ENCODE measurements around the gene FGD6.
"Not testable (repeated sequence)": the region's sequence is repeated elsewhere in the genome, so short reads cannot be mapped to it uniquely, and the experiment has no call there.

Gene FGD6

DNA sequence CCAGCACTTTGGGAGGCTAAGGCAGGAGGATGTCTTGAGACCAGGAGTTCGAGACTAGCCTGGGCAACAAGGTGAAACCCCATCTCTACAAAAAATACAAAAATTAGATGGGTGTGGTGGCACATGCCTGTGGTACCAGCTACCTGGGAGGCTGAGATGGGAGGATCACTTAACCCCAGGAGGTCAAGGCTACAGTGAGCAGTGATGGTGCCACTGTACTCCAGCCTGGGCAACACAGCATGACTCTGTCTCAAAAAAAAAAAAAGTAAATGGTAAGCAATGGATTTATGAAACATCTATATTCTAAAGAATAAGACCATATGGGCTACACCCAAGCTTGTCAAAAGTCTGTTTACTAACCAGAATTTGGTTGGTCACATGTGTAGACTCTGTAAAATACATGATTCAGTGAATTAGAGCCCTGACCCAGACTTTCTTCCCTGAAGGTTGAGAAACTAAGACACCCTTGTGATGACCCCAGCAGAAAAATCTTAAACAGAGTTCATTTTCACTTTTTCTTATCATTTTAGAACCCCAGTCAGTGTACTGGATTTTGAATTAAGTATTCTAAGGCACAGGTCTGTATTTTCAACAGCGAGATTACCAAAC is 12.1 kb downstream of the FGD6 start:
- no peak for DNase-seq (ENCODE audit: low read depth)

DNA sequence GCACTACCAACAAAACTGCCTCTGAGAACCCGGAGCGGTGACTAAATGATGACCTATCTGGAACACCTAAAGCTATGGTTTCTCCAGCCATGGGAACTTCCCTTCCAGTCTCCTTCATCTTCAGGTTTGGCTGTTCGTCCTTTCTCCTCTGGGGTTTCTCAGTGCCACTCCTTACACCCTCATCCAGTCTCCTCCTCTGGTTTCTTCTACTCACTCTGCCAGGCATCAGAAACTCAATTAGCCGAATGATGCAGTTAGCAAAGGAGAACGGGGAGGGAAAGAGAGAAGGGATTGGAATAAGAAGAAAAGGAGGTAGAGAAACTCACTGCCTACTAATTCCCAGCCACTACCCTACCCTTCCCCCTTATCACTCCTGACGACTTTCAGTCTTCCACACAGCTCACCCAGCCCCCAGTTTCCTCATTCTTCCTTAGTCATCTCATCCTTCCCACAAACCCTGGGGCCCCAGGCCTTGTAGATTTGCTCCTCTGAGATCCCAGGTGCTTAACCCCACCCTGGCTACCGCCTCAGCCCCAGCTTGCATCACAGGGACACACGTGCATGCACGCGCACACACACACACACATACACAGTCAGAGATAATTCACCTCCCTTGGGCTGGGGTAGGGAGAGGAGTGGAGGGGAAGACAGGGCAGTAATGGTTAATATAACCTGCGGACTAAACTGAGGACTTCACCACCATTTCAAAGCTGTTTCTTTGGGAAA is 13.0 kb downstream of the FGD6 start:
- DNase-seq (ENCODE audit: low read depth), result no peak

DNA sequence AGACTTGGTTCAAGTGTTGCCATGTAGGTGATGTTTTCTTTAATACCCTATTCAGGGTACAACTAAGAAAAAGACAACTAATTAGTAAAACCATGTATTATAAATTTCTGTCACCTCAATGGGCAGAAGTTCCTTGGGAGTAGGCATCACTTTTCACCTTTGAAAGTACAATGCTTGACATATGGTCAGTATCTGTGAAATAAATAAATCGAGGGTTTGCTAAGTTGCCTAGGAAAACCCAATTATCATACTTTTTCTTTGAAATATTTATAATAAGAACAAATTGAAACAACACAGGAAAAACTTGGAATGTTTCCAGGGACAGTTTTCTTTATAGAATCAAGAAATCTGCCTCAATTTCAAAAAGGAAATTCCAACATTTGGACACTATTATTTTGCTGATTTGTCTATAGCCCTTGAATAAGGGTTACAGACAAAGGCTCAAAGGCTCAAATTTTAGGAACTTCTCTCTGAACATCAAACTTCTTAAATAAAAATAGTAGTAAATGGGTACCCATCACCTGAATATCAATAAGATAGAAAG is 13.7 kb downstream of the FGD6 start:
- DNase-seq (ENCODE audit: low read depth), result no peak

DNA sequence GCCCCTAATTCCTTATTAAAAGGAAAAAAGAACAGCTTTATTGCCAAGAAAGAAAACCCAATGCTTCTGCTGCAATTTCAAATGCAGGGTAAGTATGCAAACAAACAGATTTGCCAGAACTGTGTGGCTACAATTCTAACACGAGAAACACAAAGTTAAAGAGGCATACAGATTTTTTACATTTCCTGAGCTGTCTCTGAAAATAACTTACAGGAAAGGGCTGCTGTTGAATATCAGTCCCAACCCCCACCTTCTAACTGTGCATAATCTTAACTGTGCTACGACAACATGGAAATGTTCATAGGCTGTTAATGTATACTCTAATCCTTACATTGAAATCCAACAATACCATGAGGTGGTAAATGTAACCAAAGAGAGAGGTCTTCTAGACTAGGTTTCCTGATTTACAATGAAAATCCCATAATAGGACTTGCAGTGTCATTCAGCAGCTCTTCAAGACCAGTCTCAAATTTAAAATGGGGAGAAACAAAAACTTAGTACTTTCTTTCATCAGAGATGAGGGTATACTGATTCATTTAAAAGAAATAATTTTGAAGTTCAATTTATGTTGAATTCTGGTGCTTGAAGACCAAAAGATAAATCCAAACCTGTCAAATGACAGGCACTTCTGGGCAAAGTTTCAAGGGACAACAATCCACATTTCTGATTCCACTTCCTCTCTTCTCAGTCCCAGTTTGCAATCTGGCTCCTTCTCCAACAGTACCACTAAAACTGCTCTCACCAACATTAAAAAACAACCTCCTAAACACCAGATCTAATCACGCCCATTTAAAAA is 14.4 kb downstream of the FGD6 start:
- DNase-seq (ENCODE audit: low read depth), result no peak

DNA sequence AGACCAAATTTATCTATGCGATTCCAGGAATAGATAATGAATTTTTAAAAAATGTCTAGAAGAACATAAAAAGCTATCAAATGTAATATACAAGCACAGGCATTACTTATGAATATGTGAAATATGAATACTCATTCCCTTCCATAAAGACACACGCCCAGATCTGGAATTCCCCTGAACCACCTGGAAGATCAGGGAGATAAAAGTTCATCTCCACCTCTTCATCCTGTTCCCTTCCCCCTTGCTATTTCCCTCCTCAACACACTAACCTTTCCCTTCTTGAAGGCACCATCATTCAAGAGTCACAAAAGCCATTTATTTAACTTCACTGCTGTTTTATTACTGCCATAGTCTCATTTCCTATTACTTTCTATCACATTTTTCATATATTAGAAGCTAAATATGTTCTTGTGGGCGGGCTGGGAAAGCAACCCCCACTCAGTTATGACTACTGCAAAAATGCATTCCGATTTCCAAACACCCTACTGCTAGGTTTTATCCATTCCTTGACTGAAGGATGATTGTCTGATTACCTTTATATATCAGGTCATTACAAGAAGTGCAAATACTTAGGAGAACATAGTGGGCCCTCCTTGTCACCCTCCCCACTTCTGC is 16.1 kb downstream of the FGD6 start:
- no peak for DNase-seq (ENCODE audit: low read depth)

DNA sequence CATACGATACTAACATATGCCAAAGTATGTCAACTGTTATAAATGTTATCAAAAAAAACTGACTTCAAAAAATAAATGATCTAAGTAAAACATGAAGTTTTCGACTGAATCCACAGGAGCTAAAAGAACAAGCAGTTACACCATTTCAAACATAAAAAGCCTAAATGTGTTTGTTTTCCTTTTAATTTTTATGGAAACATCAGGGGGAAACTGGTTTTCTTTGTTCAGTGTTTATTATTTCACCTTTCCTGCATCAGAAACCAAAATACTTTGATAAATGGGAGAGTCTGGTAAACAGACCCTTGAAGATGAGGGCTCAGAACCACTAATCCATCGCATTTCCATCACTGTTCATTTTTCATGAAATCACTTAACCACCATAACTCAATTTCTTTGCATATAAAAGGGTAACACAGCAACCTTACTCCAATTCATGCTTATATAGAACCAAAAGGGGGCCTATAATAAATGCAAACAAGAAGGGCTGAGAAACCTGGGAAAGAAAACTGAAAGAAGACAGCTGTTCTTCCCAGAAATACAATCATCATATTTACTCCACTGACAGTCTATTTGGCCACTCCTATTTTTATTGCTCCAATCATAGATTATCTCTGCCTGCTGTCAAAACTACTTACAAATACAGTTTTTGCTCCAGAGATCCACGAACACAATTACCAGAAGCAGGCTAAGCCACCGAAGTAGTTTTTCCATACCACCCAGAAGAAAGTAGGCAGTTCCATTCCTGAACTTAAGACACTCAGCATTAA is 17.0 kb downstream of the FGD6 start:
- no peak for DNase-seq (ENCODE audit: low read depth)

DNA sequence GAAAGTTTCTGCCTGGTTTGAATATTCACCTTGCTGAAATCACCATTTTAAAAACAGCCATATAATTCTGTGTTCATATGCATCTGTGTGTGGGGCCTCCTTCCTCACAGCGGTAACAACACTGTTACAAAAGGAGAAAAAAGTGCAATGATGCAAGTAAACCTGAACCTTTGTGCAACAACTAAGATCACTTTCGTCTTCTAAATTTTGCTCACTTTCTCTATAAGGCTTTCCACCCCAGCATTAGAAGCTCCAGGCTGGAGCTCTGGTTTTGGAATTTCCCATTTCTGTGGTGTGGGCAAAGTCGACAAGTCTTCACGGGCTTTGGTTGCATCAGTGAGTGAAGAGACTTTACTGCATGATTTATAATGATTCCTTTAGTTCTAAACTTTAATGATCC is 18.4 kb downstream of the FGD6 start:
- no peak for DNase-seq (ENCODE audit: low read depth)

DNA sequence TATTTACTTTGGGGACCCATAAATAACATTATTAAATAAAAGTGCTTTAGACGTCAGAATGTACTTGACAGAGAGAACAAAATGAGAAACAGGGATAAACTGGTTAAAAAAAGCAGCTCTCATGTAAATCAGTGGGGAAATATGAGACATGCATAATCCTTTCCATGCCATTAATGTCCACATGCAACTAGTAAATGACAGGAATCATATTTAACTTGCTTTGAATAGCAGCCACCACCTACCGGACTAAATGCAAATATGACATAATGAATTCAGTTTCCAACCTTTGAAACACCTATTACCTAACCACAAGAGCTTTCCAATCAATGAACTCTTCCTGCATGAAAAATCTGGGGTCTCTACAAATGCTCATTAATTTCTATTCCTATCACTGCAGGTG is 19.6 kb downstream of the FGD6 start:
- DNase-seq (ENCODE audit: low read depth), result no peak

DNA sequence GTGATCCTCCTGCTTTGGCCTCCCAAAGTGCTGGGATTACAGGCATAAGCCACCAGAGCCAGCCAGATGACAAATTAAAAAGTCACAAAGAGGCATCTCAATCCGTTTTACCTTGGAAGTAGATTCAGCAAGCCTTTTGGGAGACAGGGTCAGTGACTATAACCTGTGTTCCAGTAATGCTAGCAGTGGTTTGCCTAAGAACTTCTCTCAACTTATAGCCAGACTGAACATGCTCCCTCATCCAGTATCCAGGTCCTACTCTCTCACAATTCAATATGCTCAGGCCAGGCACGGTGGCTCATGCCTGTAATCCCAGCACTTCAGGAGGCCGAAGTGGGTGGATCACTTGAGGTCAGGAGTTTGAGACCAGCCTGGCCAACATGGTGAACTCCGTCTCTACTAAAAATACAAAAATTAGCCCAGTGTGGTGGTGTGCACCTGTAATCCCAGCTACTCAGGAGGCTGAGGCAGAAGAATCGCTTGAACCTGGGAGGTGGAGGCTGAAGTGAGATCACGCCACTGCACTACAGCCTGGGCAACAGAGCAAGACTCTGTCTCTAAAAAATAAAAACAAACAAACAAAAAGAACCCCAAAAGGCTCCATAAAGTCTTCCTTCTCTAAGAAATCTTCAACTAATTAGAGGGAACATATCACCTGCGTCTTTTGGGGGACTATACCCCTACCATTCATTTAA is 20.2 kb downstream of the FGD6 start:
- DNase-seq (ENCODE audit: low read depth), result not testable (repeated sequence)

DNA sequence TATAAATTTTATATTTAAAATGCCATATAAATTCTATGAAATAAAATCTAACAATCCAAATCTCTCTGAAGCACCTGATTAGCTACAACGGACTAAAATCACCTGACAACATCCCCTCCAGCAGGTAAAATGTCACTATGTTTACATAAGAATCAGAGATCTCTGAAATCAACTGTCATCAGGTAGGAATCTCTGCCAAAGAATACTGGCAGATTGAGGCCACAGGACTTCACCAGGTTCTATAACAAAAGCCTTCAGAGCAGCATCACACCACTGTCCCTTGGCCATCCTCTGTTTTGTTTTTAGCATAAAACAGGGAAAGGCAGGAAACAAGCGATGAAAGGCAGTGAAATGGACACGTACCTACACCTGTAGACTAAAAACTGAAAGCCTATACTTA is 22.1 kb downstream of the FGD6 start:
- no peak for DNase-seq (ENCODE audit: low read depth)

DNA sequence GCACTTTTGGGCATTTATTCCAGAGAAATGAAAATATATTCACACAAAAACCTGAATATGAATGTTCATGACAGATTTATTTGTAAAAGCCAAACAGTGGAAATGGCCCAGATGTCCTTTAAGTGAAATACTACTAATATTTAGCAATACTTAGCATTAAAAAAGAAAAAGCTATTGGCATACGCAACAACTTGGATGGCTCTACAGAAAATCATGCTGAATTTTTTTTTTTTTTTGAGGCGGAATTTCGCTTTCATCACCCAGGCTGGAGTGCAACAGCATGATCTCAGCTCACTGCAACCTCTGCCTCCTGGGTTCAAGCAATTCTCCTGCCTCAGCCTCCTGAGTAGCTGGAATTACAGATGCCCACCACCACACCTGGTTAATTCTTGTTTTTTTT is 24.1 kb downstream of the FGD6 start:
- no peak for DNase-seq (ENCODE audit: low read depth)

DNA sequence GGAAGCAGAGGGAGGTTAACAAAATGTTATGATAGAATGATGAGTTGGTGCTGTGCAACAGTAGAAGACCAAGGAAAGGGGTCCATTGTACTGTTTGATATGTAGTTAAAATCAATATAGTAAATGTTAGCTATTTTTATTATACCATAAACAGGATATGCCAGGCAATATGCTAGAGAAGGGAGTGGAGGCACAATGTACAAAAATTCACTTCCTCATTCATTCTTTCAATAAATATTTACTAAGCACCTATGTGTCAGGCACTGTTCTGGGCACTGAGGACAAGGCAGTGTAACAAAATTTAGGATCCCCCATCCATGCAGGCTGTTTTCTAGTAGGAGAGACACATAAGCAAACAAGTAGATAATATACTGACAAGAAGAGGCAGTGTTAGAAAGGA is 25.0 kb downstream of the FGD6 start:
- no peak for DNase-seq (ENCODE audit: low read depth)

DNA sequence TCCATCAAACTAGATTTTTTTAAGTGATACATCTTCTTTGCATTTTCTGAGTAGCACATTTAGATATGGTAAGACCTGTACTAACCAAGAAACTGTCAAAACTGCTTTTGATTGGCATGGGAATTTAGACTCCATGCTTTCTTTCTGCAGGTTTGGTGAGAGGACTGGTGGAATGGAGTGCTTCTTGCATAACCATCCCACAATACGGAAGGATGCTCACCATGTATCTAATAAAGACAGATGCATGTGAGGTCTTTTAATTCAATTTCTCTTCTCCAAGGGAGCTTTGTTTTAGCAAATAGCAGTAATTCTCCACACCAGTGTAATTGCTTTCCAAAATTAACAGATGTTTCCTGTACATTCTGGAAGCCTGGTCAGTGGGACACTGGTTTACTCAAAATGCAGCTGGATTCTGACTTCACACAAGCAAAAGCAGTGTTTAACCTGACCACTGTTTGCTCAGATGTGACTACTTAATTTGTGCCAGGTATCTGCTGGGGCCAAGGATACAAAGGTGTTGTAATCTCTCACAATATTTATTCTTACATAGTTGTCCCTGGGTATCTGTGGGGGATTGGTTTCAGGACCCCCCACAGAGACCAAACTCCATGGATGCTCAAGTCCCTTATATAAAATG is 26.1 kb downstream of the FGD6 start:
- no peak for DNase-seq (ENCODE audit: low read depth)

DNA sequence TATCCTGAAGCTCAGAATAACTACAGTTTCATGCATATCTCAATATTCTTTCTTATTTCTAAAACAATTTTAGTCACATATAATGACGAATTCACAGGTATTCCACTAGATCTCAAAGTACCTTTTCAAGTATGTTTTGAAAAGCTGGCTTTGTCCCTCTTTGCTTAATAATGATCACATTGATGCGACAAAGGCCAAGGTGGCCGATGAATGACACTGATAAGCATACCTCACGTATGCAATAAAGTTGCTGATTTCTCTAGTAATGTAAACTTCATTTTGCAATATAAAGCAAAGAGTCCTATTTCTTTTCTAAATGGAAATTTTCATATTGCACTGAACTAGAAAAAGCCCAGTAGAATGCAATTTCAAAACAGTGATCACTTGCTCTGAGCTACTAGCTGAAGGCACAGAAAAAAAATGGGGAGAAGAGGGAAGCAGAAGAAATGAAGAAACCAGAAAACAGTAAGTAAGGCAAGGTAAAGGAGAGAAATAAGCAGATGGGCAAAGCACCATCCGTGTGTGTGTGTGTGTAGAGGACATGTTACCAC is 29.3 kb downstream of the FGD6 start:
- no peak for DNase-seq (ENCODE audit: low read depth)

DNA sequence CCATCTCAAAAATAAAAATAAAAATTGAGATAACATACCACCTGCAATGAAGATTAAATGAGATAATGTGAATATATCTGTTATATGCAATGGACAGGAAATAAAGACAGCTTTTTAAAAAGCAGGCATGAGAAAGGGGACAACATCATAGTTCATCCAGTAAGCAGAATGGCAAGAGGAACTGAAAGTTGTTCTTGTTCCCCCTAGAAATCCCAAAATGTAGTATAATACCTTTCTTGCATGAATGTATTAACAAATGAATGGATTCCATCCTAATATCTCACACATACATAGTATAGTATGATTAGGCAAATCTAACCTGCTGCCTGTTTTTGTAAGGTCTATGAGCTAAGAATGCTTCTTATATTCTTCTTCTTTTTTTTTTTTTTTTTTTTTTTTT is 31.4 kb downstream of the FGD6 start:
- no peak for DNase-seq (ENCODE audit: low read depth)

DNA sequence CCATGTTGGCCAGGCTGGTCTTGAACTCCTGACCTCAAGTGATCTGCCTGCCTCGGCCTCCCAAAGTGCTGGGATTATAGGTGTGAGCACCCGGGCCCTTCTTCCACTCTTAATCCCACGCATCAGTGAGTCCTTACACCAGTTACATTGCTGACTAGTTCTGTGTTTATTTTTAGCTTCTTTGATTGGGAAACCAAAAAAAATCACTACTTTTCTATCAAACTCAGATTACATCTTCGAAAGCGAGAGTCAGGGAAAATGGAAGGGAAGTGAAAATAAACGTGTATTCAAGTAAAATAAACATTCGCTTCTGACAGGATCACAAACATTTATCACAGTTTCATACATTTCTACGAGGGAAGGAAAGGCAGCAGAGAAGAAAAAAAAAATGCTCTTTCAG is 32.2 kb downstream of the FGD6 start:
- DNase-seq (ENCODE audit: low read depth), result no peak

DNA sequence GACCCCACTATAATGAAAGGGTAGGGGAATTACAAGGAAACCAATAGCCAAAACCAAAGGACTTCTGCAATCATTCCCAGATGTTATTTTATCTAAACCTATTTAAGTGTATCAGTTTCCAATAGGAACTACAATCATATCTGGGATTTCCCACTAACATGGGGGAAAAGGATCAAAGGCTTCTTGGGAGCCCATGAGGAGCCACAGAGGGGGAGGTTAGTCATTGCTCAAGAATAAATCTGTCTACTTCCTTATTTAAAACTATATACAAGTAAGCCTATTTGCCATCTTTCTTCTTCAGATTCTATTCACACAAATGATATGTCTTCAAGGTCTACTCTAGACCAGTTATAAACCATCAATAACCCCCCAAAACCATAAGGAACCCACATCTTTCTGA is 33.1 kb downstream of the FGD6 start:
- DNase-seq (ENCODE audit: low read depth), result no peak

DNA sequence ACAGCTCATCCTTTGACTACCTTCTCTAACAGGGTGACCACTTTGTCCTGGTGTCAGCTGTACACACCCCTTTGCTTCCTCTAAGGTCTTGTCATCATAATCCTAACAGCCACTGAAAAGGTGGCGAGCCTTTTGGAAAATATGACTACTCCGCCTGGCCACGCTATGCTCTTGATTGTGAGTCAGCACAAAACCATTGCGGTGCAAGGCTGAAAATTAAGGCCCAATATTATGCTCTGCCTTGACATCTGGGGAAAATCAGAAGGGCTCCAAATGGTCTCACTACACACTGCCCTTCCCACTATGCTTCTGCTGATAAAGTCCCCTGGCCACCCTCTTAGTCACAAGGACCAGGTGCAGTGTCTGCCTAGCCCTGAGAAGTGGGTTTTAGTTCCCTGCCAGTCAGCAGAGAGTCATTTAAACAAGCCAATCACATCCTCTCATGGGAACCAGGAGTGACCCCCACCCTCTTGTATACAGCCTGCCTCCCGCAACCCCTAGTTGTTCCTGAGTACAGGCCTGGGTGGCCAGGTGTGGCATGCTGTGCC is 34.3 kb downstream of the FGD6 start:
- no peak for DNase-seq (ENCODE audit: low read depth)

DNA sequence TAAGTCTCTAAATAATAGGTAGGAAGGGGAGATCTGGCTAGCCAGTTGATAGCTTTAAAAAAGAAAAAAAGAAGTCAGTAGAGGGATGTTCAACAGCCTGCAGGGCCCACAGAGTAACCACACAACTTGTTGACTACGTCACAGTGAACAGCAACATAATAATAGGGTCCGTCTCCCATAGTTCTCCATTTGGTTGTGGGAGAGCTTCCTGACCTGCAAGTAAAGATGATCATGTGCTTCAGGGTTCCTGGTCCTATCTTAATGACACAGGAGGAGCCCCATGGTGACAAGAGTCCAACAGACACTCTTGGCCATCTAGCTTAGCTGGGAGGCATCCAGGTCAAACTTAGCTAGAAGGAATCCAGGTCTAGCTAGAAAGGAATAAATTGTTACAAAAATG is 36.2 kb downstream of the FGD6 start:
- no peak for DNase-seq (ENCODE audit: low read depth)

DNA sequence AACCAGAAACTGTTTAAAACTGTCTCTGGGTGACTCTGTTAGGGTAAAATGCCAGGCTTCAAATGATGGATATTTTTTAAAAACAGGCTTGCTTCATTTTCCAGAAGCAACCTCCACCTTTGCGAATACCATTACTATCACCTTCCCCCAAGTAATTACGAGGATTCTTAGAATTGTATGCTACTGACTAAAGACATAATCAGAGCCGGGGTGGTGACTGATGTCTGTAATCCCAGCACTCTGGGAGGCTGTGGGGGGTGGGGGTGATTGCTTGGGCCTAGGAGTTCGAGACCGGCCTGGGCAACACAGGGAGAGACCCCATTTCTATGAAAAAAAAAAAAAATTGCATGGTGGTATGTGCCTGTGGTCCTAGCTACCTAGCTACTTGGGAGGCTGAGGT is 38.3 kb downstream of the FGD6 start:
- no peak for DNase-seq (ENCODE audit: low read depth)

Measured in GM04504 (cell line).